Spleen (tissue), 7 donors: ENCODE measurements around the gene QPCT.

Experiments used
- CTCF ChIP-seq, 11 experiments: fragments of 200-600 bp in 7 of 11; fragments of 450-650 bp in 4 of 11; sonication (generic) in 4 of 11; IDR thresholded peaks in 8 of 11; conservative IDR thresholded peaks in 3 of 11; 1 replicate in 7 of 11; 2 replicates in 4 of 11; pipeline versions ENCODE4 v1.4.0 to v1.8.0; 2016 to 2021; ENCODE audit warnings: antibody characterized with exemption in 11 of 11, inconsistent platforms in 4 of 11, mild to moderate bottlenecking in 1 of 11
- POLR2A ChIP-seq, 3 donors: fragments of 450-650 bp; IDR thresholded peaks; one replicate each; pipeline ENCODE4 v1.5.1; 2017; ENCODE audit warnings: antibody characterized with exemption in 3 of 3, mild to moderate bottlenecking in 1 of 3
- POLR2AphosphoS5 ChIP-seq, 3 donors: sonication (generic); formaldehyde crosslinking; IDR thresholded peaks; one replicate each; pipeline ENCODE4 v1.5.1; 2017; ENCODE audit warnings: antibody characterized with exemption in 3 of 3
- donor health status: DM: no; HTN: no; CAD: no; lungs with moderate emphysema.
- donor health status: DM: no; HTN: no; CAD: no.
- donor health status: DM: no; HTN: no; CAD: no.

GRCh38 chr2:37297632-37298031 lies 46.8 kb upstream of the QPCT start:
- TF ChIP-seq POLR2A (IDR thresholded peaks at IDR 0.05) (no peak), CTCF (IDR thresholded peaks at IDR 0.05 in 8 of 11, conservative IDR thresholded peaks at IDR 0.05 in 3 of 11) (no peak), POLR2AphosphoS5 (IDR thresholded peaks at IDR 0.05) (no peak)
